Natural killer cell (primary cell): ENCODE data around the gene ORAI3. TPM values are rescaled to one million over a fixed set of nuclear protein-coding genes. Genes with fewer than 3 reads are reported as not detected.

ENCODE experiments used
- ATAC-seq, 3 donors: fragments of 150-1000 bp in 2 of 3; fragments of 200-7000 bp in 1 of 3; cut with Tn5 transposase; 1 replicate in 1 of 3; 2 replicates in 2 of 3; pipeline ENCODE4 v1.10.0; 2021; ENCODE audit warnings: mild to moderate bottlenecking in 2 of 3, moderate library complexity in 2 of 3
- DNase-seq, 2 donors: peaks; one replicate each; pipeline versions ENCODE4 v3.0.0 to v3.0.0-alpha.2; 2013 to 2021; ENCODE audit warnings: mixed read lengths in 1 of 2
- H3K27ac ChIP-seq: one replicate; pipeline ENCODE4 v1.5.1; 2013; ENCODE audit warnings: mild to moderate bottlenecking, low read length
- H3K27me3 ChIP-seq: one replicate; pipeline ENCODE4 v1.6.1; 2013; ENCODE audit warnings: low read length; ENCODE audit not compliant: control insufficient read depth, insufficient read depth
- H3K36me3 ChIP-seq: one replicate; pipeline ENCODE4 v1.6.1; 2013; ENCODE audit warnings: low read length; ENCODE audit not compliant: control insufficient read depth, insufficient read depth
- H3K4me1 ChIP-seq: one replicate; pipeline ENCODE4 v1.6.1; 2013; ENCODE audit warnings: low read length; ENCODE audit not compliant: control insufficient read depth, insufficient read depth
- H3K4me3 ChIP-seq: one replicate; pipeline ENCODE4 v1.5.1; 2013; ENCODE audit warnings: low read length
- H3K9me3 ChIP-seq: one replicate; pipeline ENCODE4 v1.6.1; 2013; ENCODE audit warnings: low read length; ENCODE audit not compliant: control insufficient read depth, insufficient read depth
- H3K27ac Mint-ChIP-seq, 2 donors: one replicate each; pipeline ENCODE4 v1.8.0; 2022; ENCODE audit warnings: mild to moderate bottlenecking in 2 of 2, mixed read lengths in 2 of 2, moderate library complexity in 1 of 2
- H3K27me3 Mint-ChIP-seq, 2 donors: one replicate each; pipeline ENCODE4 v1.8.0; 2022; ENCODE audit warnings: low read depth in 2 of 2, mixed read lengths in 2 of 2
- H3K36me3 Mint-ChIP-seq: one replicate; pipeline ENCODE4 v1.8.0; 2022; ENCODE audit warnings: mixed read lengths
- H3K4me1 Mint-ChIP-seq, 2 donors: one replicate each; pipeline ENCODE4 v1.8.0; 2022; ENCODE audit warnings: mixed read lengths in 2 of 2
- H3K4me3 Mint-ChIP-seq: one replicate; pipeline ENCODE4 v1.8.0; 2022; ENCODE audit warnings: mild to moderate bottlenecking, moderate library complexity, mixed read lengths
- H3K9me3 Mint-ChIP-seq, 2 donors: one replicate each; pipeline ENCODE4 v1.8.0; 2022; ENCODE audit warnings: mixed read lengths in 2 of 2
- WGBS: methylation state at CpG from one replicate; pipeline ENCODE4 v1.1.7; 2013; ENCODE audit warnings: missing lambda C conversion rate; ENCODE audit not compliant: insufficient coverage; 5-methylcytosine and 5-hydroxymethylcytosine counted together
- intact Hi-C: fragments of 100-400 bp; cut with micrococcal nuclease; formaldehyde crosslinking; loops from one replicate; pipeline ENCODE4 v1.14.2; 2022
- total RNA-seq, 4 donors: library from RNA; stranded (reverse); fragments of 120-200 nt in 1 of 4; gene quantifications; one replicate each; pipeline versions ENCODE4 v1.2.3 to v1.2.4, GENCODE V29; 2013 to 2022
- TF ChIP-seq, protein P1 (sequence below): fragments of 200-600 bp; IDR thresholded peaks from one replicate; pipeline ENCODE4 v1.8.0; 2022; ENCODE audit warnings: antibody characterized with exemption

Gene ORAI3
- total RNA-seq, 3 donors from 2014 or later (not counting 1 experiment from before 2014, with no cell fraction given) = 10.8 to 19.8 (median 12.8) TPM

GRCh38 chr16:30901201-30902028 is 47.5 kb upstream of the ORAI3 start:
- Histone ChIP-seq H3K4me3 (peak overlapping the region; percentile 41), H3K4me1 (peaks cover 49% of the 10 kb centered on the region), H3K27ac (peak overlapping the region; percentile 40), H3K9me3 (no peaks in the 10 kb centered on the region), H3K27me3 (no peaks in the 10 kb centered on the region), H3K36me3 (no peaks in the 10 kb centered on the region)
- no peak for ATAC-seq
- 18% methylated on average over 6 of the region's 6 CpGs for WGBS
- H3K4me3 Mint-ChIP-seq = peak overlapping the region; percentile 77
- TF ChIP-seq, protein P1, sequence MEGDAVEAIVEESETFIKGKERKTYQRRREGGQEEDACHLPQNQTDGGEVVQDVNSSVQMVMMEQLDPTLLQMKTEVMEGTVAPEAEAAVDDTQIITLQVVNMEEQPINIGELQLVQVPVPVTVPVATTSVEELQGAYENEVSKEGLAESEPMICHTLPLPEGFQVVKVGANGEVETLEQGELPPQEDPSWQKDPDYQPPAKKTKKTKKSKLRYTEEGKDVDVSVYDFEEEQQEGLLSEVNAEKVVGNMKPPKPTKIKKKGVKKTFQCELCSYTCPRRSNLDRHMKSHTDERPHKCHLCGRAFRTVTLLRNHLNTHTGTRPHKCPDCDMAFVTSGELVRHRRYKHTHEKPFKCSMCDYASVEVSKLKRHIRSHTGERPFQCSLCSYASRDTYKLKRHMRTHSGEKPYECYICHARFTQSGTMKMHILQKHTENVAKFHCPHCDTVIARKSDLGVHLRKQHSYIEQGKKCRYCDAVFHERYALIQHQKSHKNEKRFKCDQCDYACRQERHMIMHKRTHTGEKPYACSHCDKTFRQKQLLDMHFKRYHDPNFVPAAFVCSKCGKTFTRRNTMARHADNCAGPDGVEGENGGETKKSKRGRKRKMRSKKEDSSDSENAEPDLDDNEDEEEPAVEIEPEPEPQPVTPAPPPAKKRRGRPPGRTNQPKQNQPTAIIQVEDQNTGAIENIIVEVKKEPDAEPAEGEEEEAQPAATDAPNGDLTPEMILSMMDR = no peak
- H3K27me3 Mint-ChIP-seq = no peaks in the 10 kb centered on the region
- H3K9me3 Mint-ChIP-seq = peaks cover 2% of the 10 kb centered on the region in 2 donors
- intact Hi-C loops = loop anchor here (1.0 to 2.0 kb wide), 2 partner anchors 27 to 57 kb away; no protein-coding TSS in a partner anchor
- peak in 1 of 2 donors; percentile 29 for DNase-seq
- H3K27ac Mint-ChIP-seq = peak overlapping the region; percentile 66 to 70
- peaks cover 28 to 36% of the 10 kb centered on the region in 2 donors for H3K4me1 Mint-ChIP-seq
- no peaks in the 10 kb centered on the region for H3K36me3 Mint-ChIP-seq

DNA sequence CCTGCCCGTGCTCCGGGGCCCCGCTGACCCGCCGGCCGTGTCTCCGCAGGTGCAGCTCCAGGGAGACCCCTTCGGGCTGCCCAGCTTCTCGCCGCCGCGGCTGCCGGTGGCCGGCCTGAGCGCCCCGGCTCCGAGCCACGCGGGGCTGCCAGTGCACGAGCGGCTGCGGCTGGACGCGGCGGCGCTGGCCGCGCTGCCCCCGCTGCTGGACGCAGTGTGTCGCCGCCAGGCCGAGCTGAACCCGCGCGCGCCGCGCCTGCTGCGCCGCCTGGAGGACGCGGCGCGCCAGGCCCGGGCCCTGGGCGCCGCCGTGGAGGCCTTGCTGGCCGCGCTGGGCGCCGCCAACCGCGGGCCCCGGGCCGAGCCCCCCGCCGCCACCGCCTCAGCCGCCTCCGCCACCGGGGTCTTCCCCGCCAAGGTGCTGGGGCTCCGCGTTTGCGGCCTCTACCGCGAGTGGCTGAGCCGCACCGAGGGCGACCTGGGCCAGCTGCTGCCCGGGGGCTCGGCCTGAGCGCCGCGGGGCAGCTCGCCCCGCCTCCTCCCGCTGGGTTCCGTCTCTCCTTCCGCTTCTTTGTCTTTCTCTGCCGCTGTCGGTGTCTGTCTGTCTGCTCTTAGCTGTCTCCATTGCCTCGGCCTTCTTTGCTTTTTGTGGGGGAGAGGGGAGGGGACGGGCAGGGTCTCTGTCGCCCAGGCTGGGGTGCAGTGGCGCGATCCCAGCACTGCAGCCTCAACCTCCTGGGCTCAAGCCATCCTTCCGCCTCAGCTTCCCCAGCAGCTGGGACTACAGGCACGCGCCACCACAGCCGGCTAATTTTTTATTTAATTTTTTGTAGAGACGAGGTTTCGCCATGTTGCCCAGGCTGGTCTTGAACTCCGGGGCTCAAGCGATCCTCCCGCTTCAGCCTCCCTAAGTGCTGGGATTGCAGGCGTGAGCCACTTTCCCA is 46.6 kb upstream of the ORAI3 start:
- ATAC-seq = peak; percentile 86 to 93 (median 90)
- H3K9me3 ChIP-seq = no peaks in the 10 kb centered on the region
- 6% methylated on average over 99 of the region's 99 CpGs for WGBS
- H3K36me3 ChIP-seq = no peaks in the 10 kb centered on the region
- TF ChIP-seq, protein P1 = no peak
- H3K27me3 Mint-ChIP-seq = no peaks in the 10 kb centered on the region
- peak overlapping the region; percentile 96 to 99 for H3K27ac Mint-ChIP-seq
- peaks cover 24 to 27% of the 10 kb centered on the region in 2 donors for H3K4me1 Mint-ChIP-seq
- no peaks in the 10 kb centered on the region for H3K27me3 ChIP-seq
- peak overlapping the region; percentile 99 for H3K4me3 Mint-ChIP-seq
- peaks cover 43% of the 10 kb centered on the region for H3K4me1 ChIP-seq
- no peaks in the 10 kb centered on the region for H3K36me3 Mint-ChIP-seq
- peak overlapping the region; percentile 51 for H3K4me3 ChIP-seq
- peaks cover 2% of the 10 kb centered on the region in 2 donors for H3K9me3 Mint-ChIP-seq
- DNase-seq = peak; percentile 68 to 82
- peak overlapping the region; percentile 85 for H3K27ac ChIP-seq
- intact Hi-C loops = loop anchor here (2.0 kb wide), 1 partner anchor 28 kb away; no protein-coding TSS in a partner anchor

DNA sequence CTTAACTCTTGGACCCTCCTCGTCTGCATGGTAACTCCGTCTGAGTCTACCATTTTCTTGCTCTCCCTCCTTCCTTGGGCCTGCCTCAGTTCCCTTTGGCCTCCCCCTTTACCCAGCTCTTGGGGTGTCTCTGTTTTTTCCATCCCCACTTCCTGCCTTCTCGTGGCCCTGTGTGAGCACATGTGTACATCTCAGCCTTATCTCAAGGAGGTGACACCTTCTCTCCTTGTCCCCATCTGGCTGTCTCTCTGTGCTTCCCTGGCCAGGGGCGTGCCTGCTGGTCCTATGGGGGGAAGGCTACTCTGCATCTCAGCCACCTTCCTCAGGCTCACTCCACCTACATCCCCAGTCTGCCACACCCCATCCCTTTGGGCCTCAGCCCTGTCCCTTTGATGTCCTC is 45.9 kb upstream of the ORAI3 start:
- Mint-ChIP-seq H3K9me3 (peaks cover 2% of the 10 kb centered on the region in 2 donors), H3K4me3 (peak overlapping the region; percentile 99), H3K4me1 (peaks cover 28 to 30% of the 10 kb centered on the region in 2 donors), H3K27me3 (no peaks in the 10 kb centered on the region), H3K36me3 (no peaks in the 10 kb centered on the region), H3K27ac (peak overlapping the region; percentile 96 to 99)
- Histone ChIP-seq H3K36me3 (no peaks in the 10 kb centered on the region), H3K4me1 (peaks cover 44% of the 10 kb centered on the region), H3K9me3 (no peaks in the 10 kb centered on the region), H3K4me3 (no peak overlapping the region), H3K27me3 (no peaks in the 10 kb centered on the region), H3K27ac (peak overlapping the region; percentile 85)
- WGBS = 55% methylated on average over 4 of the region's 4 CpGs
- intact Hi-C loops = loop anchor here (2.0 kb wide), 1 partner anchor 28 kb away; no protein-coding TSS in a partner anchor
- peak in 1 of 3 donors; percentile 25 for ATAC-seq
- TF ChIP-seq, protein P1 = no peak
- peak in 1 of 2 donors; percentile 46 for DNase-seq
